Measurements from ENCODE around the gene TANGO6. TPM values are rescaled to one million over a fixed set of nuclear protein-coding genes. Genes with fewer than 3 reads are reported as not detected.

Gene TANGO6
- total RNA-seq, 1 donor from 2014 or later, result 18.1 TPM

DNA sequence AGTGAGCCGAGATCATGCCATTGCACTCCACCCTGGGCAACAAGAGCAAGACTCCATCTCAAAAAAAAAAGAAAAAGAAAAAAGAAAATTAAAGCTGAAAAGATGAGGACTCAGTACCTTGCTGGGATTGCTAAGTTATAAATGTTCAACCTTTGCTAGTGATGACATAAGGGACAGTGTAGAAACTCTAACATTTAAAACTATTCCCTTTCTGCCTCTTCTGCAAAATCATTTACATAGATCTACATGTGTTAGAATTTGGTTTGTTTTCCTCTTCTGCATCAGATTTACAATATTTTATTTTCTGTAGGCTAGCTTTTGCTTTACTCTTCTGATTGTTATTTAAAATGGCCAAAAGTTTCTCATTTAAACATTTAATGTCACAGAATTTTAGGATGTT, 212.6 kb downstream of the TANGO6 start:
- DNase-seq (ENCODE audit: low read depth), result no peak

DNA sequence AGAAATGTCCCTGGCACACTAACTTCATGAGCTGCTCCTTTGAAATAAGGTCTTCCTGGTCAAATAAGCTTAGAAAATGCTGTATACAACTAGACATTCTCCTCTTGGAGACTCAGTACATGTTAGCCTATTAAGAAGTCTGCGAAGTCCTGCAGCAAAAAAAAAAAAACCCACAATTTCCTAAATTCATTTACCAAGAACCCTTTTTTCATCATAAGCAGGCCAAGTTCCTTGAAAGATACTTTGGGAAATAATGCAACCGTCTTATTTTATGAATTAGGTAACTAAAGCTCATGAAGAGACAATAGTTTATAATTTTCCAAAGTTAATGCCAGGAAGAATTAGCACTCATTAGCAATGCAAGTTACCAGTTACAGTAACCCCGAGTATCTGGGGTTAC, 213.1 kb downstream of the TANGO6 start:
- DNase-seq (ENCODE audit: low read depth), result no peak

DNA sequence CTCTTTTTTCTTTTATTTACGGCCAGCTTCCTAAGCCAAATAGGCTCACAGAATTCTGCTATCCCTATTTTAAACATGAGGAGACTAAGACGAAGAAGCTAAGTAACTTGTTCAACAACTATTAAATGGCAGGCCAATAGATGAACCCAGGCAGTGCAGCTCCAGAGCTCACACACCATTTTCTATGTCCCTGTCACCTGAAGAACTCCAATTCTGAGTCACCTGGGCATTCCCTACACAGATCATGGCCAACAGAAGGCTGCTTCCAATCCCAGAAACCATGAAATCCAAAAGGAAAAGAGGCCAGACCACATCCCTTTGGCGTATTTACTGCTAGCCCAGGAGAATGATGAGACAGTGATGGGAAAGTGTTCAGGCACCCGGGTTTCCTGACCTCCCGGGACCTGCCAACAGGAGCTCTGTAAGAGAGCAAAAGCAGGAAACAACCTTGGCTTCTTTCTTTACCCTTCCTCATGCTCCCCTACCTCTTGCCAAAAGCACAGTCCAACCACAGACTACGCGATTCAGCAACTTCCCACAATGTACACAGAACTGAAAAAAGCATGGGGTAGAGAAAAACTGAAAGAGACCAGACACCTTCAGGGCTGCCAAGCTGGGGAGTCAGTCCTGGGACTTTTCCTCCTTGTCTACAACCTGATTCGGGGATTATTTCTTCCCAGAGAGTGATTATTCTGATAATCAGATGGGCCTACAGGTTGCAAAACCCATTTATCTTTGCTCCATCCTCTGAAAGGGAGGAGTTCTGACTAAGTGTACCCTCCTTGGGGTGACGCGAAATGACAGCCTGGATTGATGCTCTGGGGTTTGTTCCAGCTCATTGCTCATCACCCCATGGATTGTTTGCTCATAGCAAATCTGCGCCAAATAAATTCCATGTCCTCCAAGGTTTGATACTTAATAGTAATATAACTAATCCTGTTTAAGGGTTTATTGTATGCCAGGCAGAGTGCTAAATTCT, 214.4 kb downstream of the TANGO6 start:
- DNase-seq (ENCODE audit: low read depth), result peak; percentile 94

DNA sequence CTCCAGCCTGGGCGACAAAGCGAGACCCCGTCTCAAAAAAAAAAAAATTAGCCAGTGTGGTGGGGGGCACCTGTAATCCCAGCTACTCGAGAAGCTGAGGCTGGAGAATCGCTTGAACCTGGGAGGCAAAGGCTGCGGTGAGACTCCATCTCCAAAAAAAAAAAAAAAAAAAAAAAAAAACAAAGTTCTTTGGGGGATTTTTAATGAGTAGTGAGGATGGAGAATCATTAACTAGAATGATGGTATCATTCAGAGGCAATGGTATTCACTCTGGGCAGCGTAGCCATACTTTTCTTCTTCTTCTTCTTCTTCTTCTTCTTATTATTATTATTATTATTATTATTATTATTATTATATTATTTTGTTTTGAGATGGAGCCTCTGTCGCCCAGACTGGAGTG, 220.2 kb downstream of the TANGO6 start:
- peak; percentile 74 for DNase-seq (ENCODE audit: low read depth)

DNA sequence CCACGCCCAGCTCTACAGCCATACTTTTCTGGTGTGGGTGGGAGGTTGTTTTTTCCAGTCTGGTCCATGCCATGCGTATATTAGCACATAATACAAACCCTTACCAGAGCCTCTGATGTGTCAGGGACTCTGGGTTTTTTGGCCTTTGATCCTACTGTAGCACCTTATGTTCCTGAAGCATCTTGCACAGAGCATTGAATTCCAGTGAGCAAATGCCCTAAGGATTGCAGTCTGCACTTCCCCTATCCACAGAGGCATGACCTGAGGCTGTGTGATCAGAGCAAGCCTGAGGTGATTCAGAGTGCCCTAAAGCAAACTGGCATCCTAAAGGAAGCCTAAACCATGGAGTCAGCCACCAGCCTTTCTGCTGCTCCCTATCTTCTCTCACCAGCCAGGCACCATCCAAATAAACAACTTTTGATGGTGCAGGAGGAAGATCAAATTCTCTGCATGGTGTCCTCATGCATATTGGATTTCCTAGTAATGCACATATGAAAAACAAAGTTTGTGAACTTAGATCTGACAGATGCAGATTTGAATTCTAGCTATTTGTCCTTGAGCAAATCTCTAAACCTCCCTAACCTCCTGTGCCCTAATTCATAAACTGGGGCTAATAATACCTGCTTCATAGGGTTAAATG, 220.9 kb downstream of the TANGO6 start:
- DNase-seq (ENCODE audit: low read depth), result peak; percentile 95

DNA sequence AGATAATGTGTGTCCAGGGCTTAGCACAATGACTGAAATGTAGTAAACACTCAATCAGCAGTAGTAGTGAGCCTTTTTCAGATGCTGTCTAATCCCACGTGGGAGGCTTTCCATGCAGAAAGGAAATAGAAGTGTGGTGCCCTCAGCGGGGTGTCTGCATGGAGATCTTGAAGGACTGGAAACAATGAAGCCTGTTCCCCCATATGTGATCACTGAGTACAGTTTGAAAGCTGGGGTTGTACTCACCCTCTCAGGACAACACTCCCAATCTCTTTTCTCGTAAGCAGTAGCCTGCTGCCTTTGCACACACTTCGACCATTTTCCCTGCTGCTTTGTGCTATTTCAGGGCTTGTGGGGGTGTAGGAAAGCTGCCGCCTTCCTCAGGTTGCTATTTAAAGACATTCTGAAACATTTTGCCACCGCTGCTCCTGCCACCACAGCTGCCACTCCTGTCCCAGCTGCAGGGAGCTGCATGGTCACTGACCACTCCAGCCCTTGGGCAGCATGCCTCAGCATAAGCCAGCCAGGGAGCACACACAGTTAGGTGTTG, 221.5 kb downstream of the TANGO6 start:
- no peak for DNase-seq (ENCODE audit: low read depth)

DNA sequence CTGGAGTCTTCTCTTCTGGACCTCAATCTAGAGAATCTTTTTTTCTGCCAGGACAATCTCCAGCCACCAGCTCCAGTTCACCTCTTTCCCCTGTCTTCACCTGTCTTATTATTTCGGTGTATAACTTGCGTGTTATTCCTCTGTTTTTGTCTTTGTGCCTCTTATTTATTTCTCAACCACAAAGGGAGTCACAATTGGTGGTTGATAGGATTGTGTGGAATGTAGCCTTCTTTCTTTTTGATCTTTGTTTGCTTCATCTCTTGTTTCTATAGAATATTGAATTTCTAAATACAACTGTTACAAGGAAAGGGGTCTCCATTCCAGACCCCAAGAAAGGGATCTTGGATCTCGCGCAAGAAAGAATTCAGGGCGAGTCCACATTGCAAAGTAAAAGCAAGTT, 226.2 kb downstream of the TANGO6 start:
- DNase-seq (ENCODE audit: low read depth), result no peak

DNA sequence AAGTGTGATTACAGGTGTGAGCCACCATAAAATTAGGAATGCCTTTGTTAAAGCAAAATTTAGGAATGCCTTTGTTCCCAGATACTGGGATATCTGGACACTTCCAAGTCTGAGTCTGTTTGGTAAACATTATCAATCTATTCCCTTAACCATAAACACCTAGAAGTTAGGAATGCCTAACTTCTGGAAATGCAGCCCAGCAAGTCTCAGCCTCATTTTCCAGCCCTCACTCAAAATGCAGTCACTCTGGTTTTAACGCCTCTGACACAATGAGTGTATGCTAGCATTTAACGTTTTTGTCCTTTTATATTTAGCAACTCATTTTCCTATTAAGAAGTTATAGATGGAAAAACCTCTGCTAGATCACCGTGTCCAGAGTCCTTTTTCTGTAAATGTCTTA, 227.7 kb downstream of the TANGO6 start:
- DNase-seq (ENCODE audit: low read depth), result no peak

DNA sequence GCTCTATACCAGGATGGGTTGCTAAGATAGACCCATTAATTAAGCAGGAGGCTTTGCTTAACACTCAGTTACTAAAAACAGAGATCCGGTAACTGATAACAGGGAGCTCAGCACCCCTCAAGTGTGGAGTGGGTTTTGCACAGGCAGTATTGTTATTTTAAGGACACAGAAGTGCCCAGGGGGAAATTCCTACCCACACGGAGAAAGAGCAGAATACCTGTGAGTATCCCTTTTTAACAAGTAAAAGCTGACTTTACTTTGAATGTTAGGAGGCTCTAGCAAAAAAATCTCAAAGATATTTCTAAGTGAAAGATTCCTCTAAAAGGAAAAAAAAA, 229.3 kb downstream of the TANGO6 start:
- no peak for DNase-seq (ENCODE audit: low read depth)

DNA sequence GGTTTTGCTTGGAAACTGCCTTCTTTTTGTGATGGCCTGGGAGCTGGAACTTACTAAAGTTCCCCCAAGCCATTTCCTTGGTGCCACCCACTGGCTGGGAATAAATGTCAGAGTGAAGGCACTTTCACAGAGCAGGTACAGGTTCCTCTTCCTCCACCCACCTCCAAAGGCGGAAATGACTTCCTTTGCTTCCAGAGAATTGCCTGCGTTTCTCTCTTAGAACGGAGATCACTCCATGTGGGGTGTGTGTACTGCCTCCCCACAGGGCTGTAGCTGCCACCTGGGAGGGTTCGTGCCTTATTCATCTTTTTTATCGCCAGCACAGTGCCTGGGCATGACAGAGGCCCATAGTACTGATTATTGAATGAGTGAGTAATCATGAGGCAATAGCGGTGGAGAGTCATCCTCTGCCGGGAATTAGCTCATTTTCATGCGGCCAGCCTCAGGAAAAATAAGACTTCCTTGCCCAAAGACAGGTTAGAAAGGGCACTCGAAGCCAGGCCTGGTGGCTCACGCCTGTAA, 229.9 kb downstream of the TANGO6 start:
- DNase-seq (ENCODE audit: low read depth), result peak; percentile 97

DNA sequence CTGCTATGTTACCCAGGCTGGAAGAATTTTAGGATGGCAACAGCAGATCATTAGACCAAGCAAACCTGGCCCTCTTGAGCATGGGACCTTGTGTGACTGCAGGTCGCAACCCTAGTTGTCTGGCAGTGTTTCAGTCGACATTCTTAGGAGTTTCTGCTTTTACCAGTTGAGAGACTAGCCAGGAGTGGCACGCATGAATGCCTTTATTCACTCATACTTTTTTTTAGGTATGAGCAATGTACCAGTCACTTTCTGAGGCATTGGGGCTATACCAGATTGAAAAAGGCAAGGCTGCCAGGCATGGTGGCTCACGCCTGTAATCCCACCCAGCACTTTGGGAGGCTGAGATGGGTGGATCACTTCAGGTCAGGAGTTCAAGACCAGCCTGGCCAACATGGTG, 233.9 kb downstream of the TANGO6 start:
- peak; percentile 98 for DNase-seq (ENCODE audit: low read depth)

DNA sequence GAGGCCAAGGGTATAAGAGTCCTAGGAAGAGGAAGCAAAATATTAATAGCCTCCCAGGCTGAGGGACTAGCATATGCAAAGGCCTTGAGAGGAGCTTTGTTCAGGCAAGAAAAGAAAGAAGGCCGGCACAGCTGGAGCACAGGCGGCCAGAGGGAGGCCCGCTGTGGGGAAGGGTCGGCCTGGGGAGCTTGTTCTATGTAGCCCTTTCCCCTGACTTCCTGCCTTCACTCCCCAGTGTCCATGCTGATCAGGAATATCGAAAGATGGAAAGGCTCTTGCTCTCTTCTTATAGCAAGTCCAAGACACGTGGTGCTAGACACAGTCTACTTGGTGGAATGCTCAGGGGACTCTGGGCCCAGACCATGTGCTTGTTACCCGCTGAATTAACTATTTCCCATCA, 234.7 kb downstream of the TANGO6 start:
- DNase-seq (ENCODE audit: low read depth), result no peak

DNA sequence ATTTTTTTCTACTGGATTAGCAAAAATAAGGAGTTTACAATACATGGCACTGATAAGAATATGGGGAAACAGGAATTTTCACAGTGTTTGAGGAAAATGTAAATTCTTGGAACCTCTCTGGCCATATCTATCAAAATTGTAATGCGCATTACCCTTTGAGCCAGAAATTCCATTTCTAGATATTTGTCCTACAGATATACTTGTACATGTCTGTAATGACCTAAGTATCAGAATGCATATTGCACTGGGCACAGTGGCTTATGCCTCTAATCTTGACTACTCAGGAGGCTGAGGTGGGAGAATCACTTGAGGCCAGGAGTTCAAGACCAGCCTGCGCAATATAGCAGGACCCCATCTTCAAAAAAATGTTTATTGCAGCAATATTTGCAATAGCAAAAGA, 236.4 kb downstream of the TANGO6 start:
- no peak for DNase-seq (ENCODE audit: low read depth)

DNA sequence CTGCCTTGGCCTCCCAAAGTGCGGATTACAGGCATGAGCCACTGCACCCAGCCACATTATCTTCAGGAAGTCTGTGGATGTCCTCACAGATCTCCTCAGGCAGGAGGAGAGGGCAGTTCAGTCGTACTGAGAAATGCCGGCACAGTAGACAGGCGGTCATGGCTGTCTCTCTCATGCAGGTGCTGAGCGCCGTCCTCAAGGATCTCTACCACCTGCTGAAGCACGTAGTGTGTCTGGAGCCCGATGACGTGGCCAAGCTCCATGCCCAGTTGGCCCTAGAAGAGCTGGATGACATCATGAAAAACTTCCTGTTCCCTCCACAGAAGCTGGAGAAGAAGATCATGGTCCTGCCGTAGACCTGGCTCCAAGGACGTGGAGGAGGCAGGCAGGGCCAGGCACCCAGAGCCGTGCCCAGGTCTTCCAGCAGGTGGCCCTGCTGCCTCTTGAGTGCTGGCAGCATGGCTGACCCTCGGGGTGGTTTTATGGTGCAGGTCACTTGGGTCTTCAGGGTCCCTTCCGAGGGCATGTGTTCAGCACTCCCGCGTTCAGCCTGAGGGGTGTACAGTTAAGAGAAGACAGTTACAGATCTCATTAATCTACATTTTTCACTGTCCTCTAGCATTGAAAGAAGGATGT, 240.1 kb downstream of the TANGO6 start:
- no peak for DNase-seq (ENCODE audit: low read depth)

DNA sequence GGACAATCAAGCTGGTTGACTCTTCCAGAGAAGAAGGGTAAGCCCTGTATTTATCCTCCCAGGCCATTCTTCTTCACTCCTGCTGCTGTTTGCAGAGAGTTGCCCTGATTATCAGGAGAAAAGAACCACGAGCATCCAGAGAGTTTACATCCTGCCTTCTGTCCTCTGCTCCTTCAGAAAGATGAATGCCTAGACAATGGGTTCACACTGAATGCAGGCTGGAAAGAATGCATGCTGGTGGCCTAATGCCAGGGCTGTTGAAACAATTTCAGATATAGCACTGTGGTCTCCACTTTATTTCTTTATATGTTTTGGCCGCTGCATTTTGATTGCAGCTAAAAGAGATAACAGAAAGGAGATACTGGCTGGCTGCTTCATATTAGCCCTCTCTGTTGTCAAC, 241.0 kb downstream of the TANGO6 start:
- no peak for DNase-seq (ENCODE audit: low read depth)

DNA sequence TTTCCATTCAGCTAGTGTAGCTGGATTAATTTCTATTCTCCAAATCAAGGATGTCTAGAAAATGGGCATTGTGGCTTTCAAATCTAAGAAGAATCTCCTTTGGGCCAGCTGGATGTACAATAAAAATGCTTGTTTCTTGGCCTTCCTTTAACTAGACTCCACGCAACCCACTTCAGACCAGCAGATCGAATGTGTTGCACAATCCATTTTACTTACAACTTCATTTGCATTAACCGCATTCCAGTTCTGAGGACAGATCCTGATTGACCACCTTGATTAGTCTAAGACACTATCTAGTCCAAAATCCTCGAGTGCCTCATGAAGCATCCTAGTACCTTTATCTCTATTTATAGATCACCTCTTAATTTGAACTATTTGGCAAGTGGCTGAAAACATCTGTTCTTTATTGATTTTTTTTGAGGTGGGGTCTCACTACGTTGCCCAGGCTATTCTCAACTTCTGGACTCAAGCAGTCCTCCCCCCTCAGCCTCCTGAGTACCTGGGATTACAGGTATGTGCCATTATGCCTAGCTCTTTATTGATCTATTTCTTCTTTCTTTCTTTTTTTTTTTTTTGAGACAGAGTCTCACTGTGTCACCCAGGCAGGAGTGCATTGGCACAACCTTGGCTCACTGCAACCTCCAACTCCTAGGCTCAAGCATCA, 241.8 kb downstream of the TANGO6 start:
- DNase-seq (ENCODE audit: low read depth), result no peak

DNA sequence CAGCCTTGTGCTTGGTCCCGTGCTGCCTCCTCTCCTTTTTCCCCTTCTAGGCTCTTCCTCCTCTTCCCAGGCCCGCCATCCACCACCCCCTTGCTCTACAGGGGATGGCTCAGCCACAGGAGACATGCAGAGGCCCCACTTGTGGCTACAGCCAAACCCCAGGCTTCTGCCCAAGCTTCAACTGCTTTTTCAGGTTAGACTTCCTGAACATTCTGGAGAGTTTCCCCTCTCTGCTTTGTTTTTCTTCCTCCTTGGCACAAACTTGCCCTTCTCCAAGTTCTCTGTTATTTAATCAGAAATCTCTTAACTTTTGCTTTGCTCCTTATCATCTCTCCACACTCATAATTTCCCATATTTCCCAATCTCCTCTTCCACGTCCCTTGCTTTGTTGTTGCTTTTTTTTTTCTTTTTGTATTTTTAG, 243.8 kb downstream of the TANGO6 start:
- DNase-seq (ENCODE audit: low read depth), result no peak

DNA sequence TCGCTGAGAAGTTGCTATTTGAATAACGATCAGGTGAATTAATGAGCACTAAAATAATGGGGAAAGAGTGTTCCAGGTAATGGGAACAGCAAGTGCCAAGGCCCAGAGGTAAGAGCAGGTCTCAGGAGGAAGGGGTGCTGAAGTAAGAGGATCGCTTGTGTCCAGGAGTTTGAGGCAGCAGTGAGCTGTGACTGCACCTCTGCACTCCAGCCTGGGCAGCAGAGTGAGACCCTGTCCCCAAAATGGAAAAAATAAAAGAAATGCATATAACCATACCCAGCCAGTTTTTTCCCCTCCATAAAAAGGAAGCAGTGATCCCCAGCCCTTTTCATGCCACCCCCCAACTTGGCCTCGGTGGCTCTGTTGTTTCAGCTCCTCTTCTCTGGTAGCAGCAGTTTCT, 245.4 kb downstream of the TANGO6 start:
- no peak for DNase-seq (ENCODE audit: low read depth)

DNA sequence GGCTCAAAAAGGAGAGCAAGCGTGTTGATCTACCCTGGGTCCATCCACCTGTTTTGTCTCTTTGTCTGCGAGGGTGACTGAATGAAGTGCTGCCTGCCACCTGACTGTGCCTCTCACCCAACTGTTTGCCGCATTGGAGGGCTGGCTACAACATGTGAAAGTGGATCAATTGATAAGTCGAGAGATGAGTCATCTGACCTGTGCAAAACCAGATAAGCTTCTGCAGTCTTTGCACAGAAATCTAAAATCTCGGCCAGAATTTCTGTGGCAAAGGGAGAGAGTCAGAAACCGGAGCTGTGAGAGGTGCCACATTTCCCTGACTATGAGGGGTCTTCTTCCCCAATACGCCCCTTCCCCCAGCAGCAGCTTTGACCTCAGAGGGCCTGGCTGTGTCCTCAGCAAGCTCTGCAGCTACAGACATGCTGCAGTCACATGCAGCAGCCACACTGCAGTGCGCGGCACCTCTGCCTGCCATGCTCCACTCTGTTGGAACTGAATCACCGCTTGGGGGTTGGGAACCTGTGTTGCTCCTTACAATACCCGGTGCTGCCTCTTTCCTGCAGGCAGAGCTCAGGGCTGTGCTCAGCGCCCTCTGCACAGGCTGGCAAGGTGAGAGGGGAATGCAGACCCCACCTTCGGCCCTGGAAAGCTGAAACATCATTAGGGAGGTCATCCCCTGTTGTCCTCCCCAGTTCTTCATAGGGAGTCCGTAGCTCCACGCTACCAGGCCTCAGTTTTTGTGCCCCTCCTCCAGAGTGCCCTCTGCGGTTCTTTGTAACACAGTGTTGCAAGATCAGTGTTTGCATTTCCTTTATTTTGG, 246.0 kb downstream of the TANGO6 start:
- DNase-seq (ENCODE audit: low read depth), result no peak

DNA sequence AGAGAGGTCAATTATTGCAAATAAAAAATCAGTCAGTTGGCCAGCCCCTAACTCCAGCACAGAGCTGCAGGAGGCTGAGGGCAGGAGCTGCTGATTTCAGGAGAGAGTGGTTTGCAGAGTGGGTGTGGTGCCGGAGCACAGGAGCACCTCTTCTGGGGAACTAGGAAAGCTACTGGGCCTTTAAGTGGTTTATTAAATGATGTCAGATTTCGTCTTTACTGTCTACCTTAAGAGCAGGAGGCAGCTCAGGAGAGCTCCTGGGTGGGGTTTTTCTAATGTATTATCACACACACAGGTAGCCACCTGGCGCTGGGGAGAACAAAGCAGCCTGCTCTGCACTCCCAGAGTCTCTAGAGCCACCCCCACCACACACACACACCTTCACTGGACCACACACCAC, 250.6 kb downstream of the TANGO6 start:
- no peak for DNase-seq (ENCODE audit: low read depth)

DNA sequence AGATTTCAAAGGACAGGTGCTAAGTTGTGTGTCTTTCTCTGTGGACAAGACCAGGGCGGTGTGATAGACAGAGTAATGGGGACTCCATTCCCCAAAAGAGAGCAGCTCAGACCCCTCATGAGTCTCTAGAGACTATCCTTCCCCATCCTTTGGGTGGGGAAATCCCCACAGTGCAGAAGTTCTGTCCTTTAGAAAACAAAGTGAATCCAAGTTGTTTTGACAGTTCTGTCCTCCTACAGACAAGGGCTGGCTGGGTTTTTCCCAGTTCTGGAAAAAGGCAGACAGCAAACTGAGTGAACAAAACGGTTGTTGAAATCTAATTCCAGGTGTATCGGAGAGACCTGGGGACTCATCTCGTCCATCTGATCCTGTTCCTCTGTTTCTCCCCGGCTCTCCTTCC, 251.2 kb downstream of the TANGO6 start:
- no peak for DNase-seq (ENCODE audit: low read depth)

All from renal cortical epithelial cell (primary cell).